HEK293 (cell line): Measurements from ENCODE around the gene ITGAL.

ENCODE experiments used
- CTCF ChIP-seq: fragments of 450-650 bp; formaldehyde crosslinking; IDR thresholded peaks from 2 replicates; pipeline ENCODE4 v1.5.1; 2016; ENCODE audit warnings: missing biosample characterization, missing genetic modification characterization
- GLIS2 ChIP-seq: fragments of 450-650 bp; formaldehyde crosslinking; IDR thresholded peaks from 2 replicates; pipeline ENCODE4 v1.5.1; 2016; ENCODE audit warnings: missing biosample characterization, missing genetic modification characterization
- RBAK ChIP-seq: fragments of 450-650 bp; formaldehyde crosslinking; IDR thresholded peaks from 2 replicates; pipeline ENCODE4 v1.5.1; 2016; ENCODE audit warnings: missing biosample characterization, missing genetic modification characterization
- ZBTB7A ChIP-seq: fragments of 450-650 bp; formaldehyde crosslinking; IDR thresholded peaks from 2 replicates; pipeline ENCODE4 v1.5.1; 2016; ENCODE audit warnings: low read depth, missing biosample characterization, missing genetic modification characterization
- TF ChIP-seq, protein P1 (sequence below): fragments of 450-650 bp; formaldehyde crosslinking; IDR thresholded peaks from 2 replicates; pipeline ENCODE4 v1.5.1; 2016; ENCODE audit warnings: missing biosample characterization, missing genetic modification characterization
- TF ChIP-seq, protein P2 (sequence below): fragments of 450-650 bp; formaldehyde crosslinking; IDR thresholded peaks from 2 replicates; pipeline ENCODE4 v1.5.1; 2016; ENCODE audit warnings: missing biosample characterization, missing genetic modification characterization, borderline replicate concordance

DNA sequence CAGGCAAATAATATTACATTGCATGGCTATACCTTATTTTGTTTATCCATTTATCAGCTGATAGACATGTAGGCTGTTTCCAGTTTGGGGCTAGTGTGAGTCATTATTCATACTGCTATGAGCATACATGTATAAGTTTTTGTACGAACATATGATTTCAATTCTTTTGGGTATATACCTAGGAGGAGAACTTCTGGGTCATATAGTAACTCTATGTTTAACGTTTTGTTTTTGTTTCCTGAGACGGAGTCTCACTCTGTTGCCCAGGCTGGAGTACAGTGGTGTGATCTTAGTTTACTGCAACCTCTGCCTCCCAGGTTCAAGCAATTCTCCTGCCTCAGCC lies 2.4 kb upstream of the ITGAL start:
- TF ChIP-seq, protein P1, sequence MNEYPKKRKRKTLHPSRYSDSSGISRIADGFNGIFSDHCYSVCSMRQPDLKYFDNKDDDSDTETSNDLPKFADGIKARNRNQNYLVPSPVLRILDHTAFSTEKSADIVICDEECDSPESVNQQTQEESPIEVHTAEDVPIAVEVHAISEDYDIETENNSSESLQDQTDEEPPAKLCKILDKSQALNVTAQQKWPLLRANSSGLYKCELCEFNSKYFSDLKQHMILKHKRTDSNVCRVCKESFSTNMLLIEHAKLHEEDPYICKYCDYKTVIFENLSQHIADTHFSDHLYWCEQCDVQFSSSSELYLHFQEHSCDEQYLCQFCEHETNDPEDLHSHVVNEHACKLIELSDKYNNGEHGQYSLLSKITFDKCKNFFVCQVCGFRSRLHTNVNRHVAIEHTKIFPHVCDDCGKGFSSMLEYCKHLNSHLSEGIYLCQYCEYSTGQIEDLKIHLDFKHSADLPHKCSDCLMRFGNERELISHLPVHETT (tag by site-specific recombination), result no peak
- no peak for TF ChIP-seq CTCF (tag by site-specific recombination)
- TF ChIP-seq, protein P2, sequence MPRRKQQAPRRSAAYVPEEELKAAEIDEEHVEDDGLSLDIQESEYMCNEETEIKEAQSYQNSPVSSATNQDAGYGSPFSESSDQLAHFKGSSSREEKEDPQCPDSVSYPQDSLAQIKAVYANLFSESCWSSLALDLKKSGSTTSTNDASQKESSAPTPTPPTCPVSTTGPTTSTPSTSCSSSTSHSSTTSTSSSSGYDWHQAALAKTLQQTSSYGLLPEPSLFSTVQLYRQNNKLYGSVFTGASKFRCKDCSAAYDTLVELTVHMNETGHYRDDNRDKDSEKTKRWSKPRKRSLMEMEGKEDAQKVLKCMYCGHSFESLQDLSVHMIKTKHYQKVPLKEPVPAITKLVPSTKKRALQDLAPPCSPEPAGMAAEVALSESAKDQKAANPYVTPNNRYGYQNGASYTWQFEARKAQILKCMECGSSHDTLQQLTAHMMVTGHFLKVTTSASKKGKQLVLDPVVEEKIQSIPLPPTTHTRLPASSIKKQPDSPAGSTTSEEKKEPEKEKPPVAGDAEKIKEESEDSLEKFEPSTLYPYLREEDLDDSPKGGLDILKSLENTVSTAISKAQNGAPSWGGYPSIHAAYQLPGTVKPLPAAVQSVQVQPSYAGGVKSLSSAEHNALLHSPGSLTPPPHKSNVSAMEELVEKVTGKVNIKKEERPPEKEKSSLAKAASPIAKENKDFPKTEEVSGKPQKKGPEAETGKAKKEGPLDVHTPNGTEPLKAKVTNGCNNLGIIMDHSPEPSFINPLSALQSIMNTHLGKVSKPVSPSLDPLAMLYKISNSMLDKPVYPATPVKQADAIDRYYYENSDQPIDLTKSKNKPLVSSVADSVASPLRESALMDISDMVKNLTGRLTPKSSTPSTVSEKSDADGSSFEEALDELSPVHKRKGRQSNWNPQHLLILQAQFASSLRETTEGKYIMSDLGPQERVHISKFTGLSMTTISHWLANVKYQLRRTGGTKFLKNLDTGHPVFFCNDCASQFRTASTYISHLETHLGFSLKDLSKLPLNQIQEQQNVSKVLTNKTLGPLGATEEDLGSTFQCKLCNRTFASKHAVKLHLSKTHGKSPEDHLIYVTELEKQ (tag by site-specific recombination), result no peak
- no peak for TF ChIP-seq RBAK (tag by site-specific recombination)
- TF ChIP-seq ZBTB7A (tag by site-specific recombination), result no peak
- no peak for TF ChIP-seq GLIS2 (tag by site-specific recombination)
